CD8-positive, alpha-beta memory T cell (primary cell): Measurements from ENCODE around the gene RALGAPA2. TPM values are rescaled to one million over a fixed set of nuclear protein-coding genes. Genes with fewer than 3 reads are reported as not detected.
A peak's percentile ranks its signal among the peaks of the same experiment; 100 is the strongest.

Source experiments
- CTCF ChIA-PET: fragments of 350-600 bp; sonication (Branson Sonifier 250); formaldehyde crosslinking; loops from one replicate; lab custom pipeline; 2021; ENCODE audit warnings: antibody characterized with exemption; lab: Charles Lee
- POLR2A ChIA-PET: fragments of 350-600 bp; sonication (Branson Sonifier 250); formaldehyde crosslinking; loops from one replicate; lab custom pipeline; 2021; ENCODE audit warnings: antibody characterized with exemption; lab: Charles Lee
- DNase-seq, 5 donors: peaks; one replicate each; pipeline versions ENCODE4 v3.0.0 to v3.0.0-alpha.2; 2020 to 2022; ENCODE audit warnings: mixed read lengths in 1 of 5
- H3K27ac ChIP-seq: one replicate; pipeline ENCODE4 v1.7.0; 2013; ENCODE audit warnings: low read depth, mild to moderate bottlenecking, low read length, moderate library complexity
- H3K27me3 ChIP-seq: 2 replicates; pipeline ENCODE4 v1.7.0; 2013; ENCODE audit warnings: low read length, mild to moderate bottlenecking; ENCODE audit not compliant: insufficient read depth, poor library complexity, severe bottlenecking
- H3K36me3 ChIP-seq: 2 replicates; pipeline ENCODE4 v1.7.0; 2013; ENCODE audit warnings: mild to moderate bottlenecking, low read length, moderate library complexity; ENCODE audit not compliant: insufficient read depth
- H3K4me1 ChIP-seq: 2 replicates; pipeline ENCODE4 v1.7.0; 2013; ENCODE audit warnings: mild to moderate bottlenecking, low read length, moderate library complexity; ENCODE audit not compliant: insufficient read depth
- H3K4me3 ChIP-seq: 2 replicates; pipeline ENCODE4 v1.7.0; 2013; ENCODE audit warnings: mild to moderate bottlenecking, low read length
- H3K9me3 ChIP-seq: 2 replicates; pipeline ENCODE4 v1.7.0; 2013; ENCODE audit warnings: mild to moderate bottlenecking, low read length
- H3K27ac Mint-ChIP-seq, 8 donors: one replicate each; pipeline ENCODE4 v1.8.0; 2020 to 2021; ENCODE audit warnings: mixed read lengths in 8 of 8, mild to moderate bottlenecking in 6 of 8, inconsistent platforms in 3 of 8, moderate library complexity in 3 of 8
- H3K27me3 Mint-ChIP-seq, 2 donors: one replicate each; pipeline ENCODE4 v1.8.0; 2020 to 2021; ENCODE audit warnings: mixed read lengths in 2 of 2, mild to moderate bottlenecking in 1 of 2, moderate library complexity in 1 of 2
- H3K36me3 Mint-ChIP-seq, 3 donors: one replicate each; pipeline ENCODE4 v1.8.0; 2020 to 2021; ENCODE audit warnings: mixed read lengths in 3 of 3, inconsistent platforms in 1 of 3, mild to moderate bottlenecking in 1 of 3
- H3K4me1 Mint-ChIP-seq, 3 donors: one replicate each; pipeline ENCODE4 v1.8.0; 2020 to 2021; ENCODE audit warnings: mixed read lengths in 3 of 3, inconsistent platforms in 1 of 3, mild to moderate bottlenecking in 1 of 3
- H3K4me3 Mint-ChIP-seq, 7 donors: one replicate each; pipeline ENCODE4 v1.8.0; 2020 to 2021; ENCODE audit warnings: mixed read lengths in 7 of 7, mild to moderate bottlenecking in 6 of 7, moderate library complexity in 4 of 7, inconsistent platforms in 2 of 7
- H3K9me3 Mint-ChIP-seq, 5 donors: one replicate each; pipeline ENCODE4 v1.8.0; 2020 to 2022; ENCODE audit warnings: mixed read lengths in 5 of 5, mild to moderate bottlenecking in 3 of 5, moderate library complexity in 2 of 5, inconsistent platforms in 1 of 5
- polyA plus RNA-seq: library from polyadenylated mRNA; unstranded; fragments of 300-500 nt; fragmentation: Illumina TruSeq; gene quantifications from one replicate; pipeline ENCODE4 v1.2.3, GENCODE V29; 2021
- total RNA-seq, 2 experiments: library from RNA; stranded (reverse); gene quantifications; one replicate each; pipeline ENCODE4 v1.2.3, GENCODE V29; 2021

The RALGAPA2 gene
- total and polyA plus RNA-seq, 3 experiments from 2014 or later, result 7.4 to 14.5 (median 13.4) TPM

DNA sequence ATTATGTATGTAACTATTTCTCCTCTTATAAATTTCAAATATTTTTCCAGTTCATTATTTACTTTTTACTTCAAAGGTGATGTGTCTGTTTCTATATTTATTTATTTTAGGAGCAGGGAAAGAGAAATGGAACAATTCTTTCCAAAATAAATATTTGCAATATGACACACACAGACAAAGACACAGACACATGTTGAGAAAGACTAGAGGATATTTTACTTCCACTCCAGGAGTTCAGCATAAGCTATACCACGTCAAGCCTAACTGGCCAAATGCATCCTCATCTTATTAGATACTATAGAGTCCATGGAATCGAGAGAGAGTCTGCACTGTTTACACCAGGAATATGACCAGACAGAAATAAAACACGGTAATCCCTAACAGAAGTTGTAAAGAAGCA, 13.3 kb downstream of the RALGAPA2 start:
- H3K4me1 ChIP-seq, result peaks cover 4% of the 10 kb centered on the region
- no peak overlapping the region for H3K4me3 Mint-ChIP-seq
- H3K36me3 Mint-ChIP-seq, result peaks cover 0 to 4% (median 0%) of the 10 kb centered on the region in 3 donors
- H3K27me3 ChIP-seq, result no peaks in the 10 kb centered on the region
- peaks cover 19 to 43% (median 41%) of the 10 kb centered on the region in 3 donors for H3K4me1 Mint-ChIP-seq
- no peak overlapping the region for H3K27ac Mint-ChIP-seq
- CTCF ChIA-PET, result no interaction called here
- H3K9me3 ChIP-seq, result no peaks in the 10 kb centered on the region
- POLR2A ChIA-PET, result no interaction called here
- no peaks in the 10 kb centered on the region for H3K27me3 Mint-ChIP-seq
- H3K9me3 Mint-ChIP-seq, result peaks cover 0 to 3% (median 0%) of the 10 kb centered on the region in 5 donors
- H3K27ac ChIP-seq, result no peak overlapping the region
- DNase-seq, result no peak
- no peaks in the 10 kb centered on the region for H3K36me3 ChIP-seq
- H3K4me3 ChIP-seq, result no peak overlapping the region

DNA sequence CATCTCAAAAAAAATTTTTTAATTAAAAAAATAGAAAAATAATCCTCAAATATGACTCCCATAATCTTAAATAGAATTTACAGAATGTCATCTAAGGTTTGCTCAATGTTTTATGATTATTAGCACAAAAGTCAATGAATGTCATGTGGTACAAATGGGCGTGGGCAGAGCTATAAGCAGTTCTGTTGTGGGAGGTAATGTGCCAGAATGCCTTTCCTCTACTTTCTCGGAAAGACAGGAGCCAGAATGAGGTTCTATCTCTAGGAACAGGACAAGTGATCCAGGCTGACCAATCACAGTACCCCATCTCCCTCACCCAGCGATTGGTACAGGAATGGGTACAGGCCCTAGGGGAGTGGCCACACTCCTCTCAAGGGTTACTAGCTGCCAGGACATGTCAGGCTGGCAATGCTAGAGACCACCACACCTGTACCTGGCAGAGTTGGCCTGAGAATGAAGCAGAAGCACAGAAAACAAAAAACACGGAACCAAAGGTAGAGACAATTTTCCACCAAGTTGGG, 15.1 kb downstream of the RALGAPA2 start:
- ChIA-PET CTCF (no interaction called here), POLR2A (no interaction called here)
- peaks cover 0 to 4% (median 0%) of the 10 kb centered on the region in 3 donors for H3K36me3 Mint-ChIP-seq

DNA sequence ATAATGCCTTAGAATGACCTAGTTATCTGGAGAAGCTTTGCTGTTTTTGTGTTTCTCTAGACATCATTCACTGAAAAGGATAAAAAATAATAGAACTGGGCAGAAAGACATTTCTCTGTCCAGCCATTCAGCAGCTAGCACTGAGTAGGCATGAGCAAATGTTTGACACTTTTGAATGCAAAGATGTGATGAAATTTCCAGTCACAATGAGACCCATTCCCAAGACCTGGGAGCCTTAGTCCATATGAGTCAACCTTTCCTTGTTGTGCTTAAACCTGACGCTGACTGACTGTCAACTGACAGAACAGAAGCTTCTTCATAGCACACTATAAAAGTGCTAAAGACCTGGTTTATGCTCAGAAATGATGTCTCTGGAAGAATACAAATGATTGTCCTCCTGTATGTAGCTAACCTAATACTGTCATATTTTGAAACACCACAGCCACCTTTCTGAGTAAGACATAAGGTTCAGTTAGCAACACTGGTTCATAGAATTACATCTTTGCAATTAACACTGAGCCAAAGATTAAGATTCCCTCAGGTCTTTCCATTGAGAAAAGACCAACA, 17.1 kb downstream of the RALGAPA2 start:
- DNase-seq, result no peak
- no peak overlapping the region for H3K27ac Mint-ChIP-seq
- Histone ChIP-seq H3K4me3 (no peak overlapping the region), H3K27ac (no peak overlapping the region), H3K27me3 (no peaks in the 10 kb centered on the region), H3K4me1 (peaks cover 10% of the 10 kb centered on the region), H3K36me3 (no peaks in the 10 kb centered on the region), H3K9me3 (no peaks in the 10 kb centered on the region)
- H3K4me3 Mint-ChIP-seq, result no peak overlapping the region
- peaks cover 0 to 3% (median 0%) of the 10 kb centered on the region in 5 donors for H3K9me3 Mint-ChIP-seq
- POLR2A ChIA-PET, result no interaction called here
- CTCF ChIA-PET, result no interaction called here
- peaks cover 0 to under 1% (median 0%) of the 10 kb centered on the region in 3 donors for H3K36me3 Mint-ChIP-seq
- peaks cover 19 to 41% (median 40%) of the 10 kb centered on the region in 3 donors for H3K4me1 Mint-ChIP-seq
- no peaks in the 10 kb centered on the region for H3K27me3 Mint-ChIP-seq

More for the DNA sequence above, 15.1 kb downstream of the RALGAPA2 start:
- Histone ChIP-seq H3K27ac (no peak overlapping the region), H3K9me3 (no peaks in the 10 kb centered on the region), H3K36me3 (no peaks in the 10 kb centered on the region), H3K27me3 (no peaks in the 10 kb centered on the region), H3K4me3 (no peak overlapping the region), H3K4me1 (peaks cover 4% of the 10 kb centered on the region)
- Mint-ChIP-seq H3K4me3 (no peak overlapping the region), H3K27ac (no peak overlapping the region), H3K9me3 (peaks cover 0 to 3% (median 0%) of the 10 kb centered on the region in 5 donors), H3K27me3 (no peaks in the 10 kb centered on the region), H3K4me1 (peaks cover 18 to 43% (median 39%) of the 10 kb centered on the region in 3 donors)
- no peak for DNase-seq

DNA sequence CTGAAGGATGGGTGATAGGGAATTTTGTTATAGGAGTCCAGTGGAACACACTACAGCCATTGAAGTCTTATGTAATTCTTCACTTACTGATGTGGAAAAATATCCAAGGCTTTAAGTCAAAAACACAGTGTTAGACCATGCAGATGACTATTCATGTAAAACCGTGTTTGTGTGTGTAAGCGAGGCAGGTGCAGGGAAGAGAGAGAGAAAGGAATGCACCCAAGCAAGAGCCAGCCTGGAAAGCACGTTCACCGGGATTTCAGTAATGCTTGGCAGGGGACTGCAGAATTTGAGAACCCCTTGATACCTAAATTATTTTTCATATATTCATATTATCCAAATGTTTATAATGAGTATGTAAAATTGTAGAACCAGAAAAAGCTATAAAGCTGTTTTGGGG, 17.9 kb downstream of the RALGAPA2 start:
- Histone ChIP-seq H3K9me3 (no peaks in the 10 kb centered on the region), H3K27ac (no peak overlapping the region), H3K27me3 (no peaks in the 10 kb centered on the region), H3K4me1 (peaks cover 10% of the 10 kb centered on the region), H3K4me3 (no peak overlapping the region), H3K36me3 (no peaks in the 10 kb centered on the region)
- Mint-ChIP-seq H3K4me3 (no peak overlapping the region), H3K27me3 (no peaks in the 10 kb centered on the region), H3K36me3 (no peaks in the 10 kb centered on the region), H3K9me3 (peaks cover 0 to 3% (median 0%) of the 10 kb centered on the region in 5 donors), H3K4me1 (peaks cover 19 to 38% (median 35%) of the 10 kb centered on the region in 3 donors), H3K27ac (no peak overlapping the region)
- POLR2A ChIA-PET, result no interaction called here
- no peak for DNase-seq
- CTCF ChIA-PET, result no interaction called here

DNA sequence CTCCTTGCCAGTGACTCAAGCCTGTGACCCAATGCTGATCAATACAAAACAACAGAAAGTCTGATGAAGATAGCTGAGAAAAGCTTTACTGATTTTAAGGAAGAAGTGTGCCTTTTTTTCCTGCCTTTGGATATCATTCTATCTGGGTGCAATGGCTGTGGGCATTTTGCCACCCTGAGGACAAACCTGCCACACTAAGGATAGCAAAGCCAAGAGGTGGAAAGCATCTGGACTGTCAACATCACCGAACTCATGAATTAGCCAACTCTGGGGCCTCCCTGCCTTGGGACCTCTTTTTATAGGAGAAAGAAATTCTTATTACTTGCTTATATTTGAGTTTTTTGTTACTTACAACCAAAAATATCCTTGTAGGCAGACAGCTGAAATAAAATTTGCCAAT, 19.9 kb downstream of the RALGAPA2 start:
- peaks cover 10% of the 10 kb centered on the region for H3K4me1 ChIP-seq
- H3K4me3 ChIP-seq, result no peak overlapping the region
- Mint-ChIP-seq H3K4me3 (no peak overlapping the region), H3K36me3 (peaks cover 0 to 1% (median 0%) of the 10 kb centered on the region in 3 donors), H3K4me1 (peaks cover 22 to 38% (median 33%) of the 10 kb centered on the region in 3 donors), H3K27ac (no peak overlapping the region), H3K27me3 (no peaks in the 10 kb centered on the region), H3K9me3 (no peaks in the 10 kb centered on the region)
- H3K27ac ChIP-seq, result no peak overlapping the region
- CTCF ChIA-PET, result interaction anchor here (0.8 kb wide), 1 partner anchor 60 kb away, joined by 3 read pairs; no protein-coding TSS in a partner anchor
- H3K9me3 ChIP-seq, result no peaks in the 10 kb centered on the region
- no peaks in the 10 kb centered on the region for H3K36me3 ChIP-seq
- POLR2A ChIA-PET, result no interaction called here
- DNase-seq, result no peak
- H3K27me3 ChIP-seq, result no peaks in the 10 kb centered on the region

DNA sequence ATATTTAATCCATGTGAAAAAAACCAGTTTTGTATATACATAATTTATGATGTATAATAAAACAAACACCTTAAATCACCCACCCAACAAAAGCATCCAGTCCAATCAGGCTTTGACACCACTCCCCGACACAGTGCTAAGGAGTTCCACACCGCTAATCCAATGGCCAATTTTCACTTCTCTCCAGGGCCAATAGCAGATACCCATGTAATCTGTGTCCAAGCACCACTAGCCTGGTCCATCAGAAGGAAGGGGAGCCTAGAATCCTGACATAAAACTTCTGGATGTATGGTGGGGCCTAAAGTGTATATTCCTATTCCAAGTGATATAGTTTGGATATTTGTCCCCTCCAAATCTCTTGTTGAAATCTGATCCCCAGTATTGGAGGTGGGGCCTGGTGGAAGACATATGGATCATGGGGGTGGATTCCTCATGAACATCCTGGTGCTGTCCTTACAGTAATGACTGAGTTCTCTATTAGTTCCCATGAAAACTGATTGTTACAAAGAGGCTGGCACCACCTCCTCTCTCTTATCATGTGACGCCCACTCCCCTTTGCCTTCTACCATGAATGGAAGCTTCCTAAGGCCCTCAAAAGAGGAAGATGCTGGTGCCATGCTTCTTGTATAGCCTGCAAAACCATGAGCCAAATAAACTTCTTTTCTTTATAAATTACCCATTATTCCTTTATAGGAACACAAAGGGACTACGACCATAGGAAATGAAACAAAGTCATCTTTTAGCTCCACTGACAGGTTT, 20.8 kb downstream of the RALGAPA2 start:
- no peak for DNase-seq
- Histone ChIP-seq H3K27ac (no peak overlapping the region), H3K4me3 (no peak overlapping the region), H3K9me3 (no peaks in the 10 kb centered on the region), H3K36me3 (no peaks in the 10 kb centered on the region), H3K4me1 (peaks cover 10% of the 10 kb centered on the region), H3K27me3 (no peaks in the 10 kb centered on the region)
- no peaks in the 10 kb centered on the region for H3K9me3 Mint-ChIP-seq
- POLR2A ChIA-PET, result no interaction called here
- peak overlapping the region in 1 of 8 donors; percentile 56 for H3K27ac Mint-ChIP-seq
- H3K36me3 Mint-ChIP-seq, result peaks cover 0 to 1% (median 0%) of the 10 kb centered on the region in 3 donors
- H3K27me3 Mint-ChIP-seq, result no peaks in the 10 kb centered on the region
- H3K4me3 Mint-ChIP-seq, result no peak overlapping the region
- CTCF ChIA-PET, result no interaction called here
- peaks cover 27 to 41% (median 37%) of the 10 kb centered on the region in 3 donors for H3K4me1 Mint-ChIP-seq

DNA sequence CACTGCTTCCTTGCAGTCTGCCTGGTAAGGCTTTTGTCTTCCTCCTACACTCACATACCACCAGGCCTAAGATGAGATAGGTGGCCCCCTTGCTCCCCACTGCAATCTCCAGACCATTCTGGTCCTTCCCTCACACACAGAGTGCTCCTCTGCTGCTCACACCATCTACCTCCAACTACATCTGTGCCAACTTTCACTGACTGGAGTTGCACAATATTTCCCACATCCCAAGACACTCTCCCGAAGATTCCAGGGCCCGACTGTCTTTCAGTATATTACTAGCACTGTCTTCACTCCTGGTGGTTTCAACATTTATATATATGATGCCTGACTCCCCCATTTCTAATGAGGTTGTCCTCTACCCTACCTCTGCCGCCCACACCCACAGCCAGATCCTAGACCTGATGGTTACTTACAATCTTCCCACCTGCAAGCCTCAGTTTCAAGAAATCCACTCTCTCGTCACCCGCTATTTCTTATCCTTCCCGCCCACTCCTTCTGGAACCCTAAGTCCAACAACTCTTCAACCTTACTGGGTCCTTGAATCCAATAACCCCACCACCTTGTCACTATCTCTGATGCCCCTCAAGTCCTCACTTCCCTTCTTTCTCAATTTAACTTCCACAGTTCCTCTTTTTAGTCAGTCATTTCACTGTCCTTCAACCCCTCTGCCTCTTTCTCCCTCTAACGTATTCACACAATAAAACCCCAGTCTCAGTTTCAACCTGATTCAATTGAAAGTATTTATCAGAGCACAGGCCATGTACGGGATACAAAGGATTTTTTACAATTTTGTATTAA, 21.6 kb downstream of the RALGAPA2 start:
- Histone ChIP-seq H3K36me3 (no peaks in the 10 kb centered on the region), H3K9me3 (no peaks in the 10 kb centered on the region), H3K27ac (no peak overlapping the region), H3K4me1 (peaks cover 6% of the 10 kb centered on the region), H3K4me3 (no peak overlapping the region), H3K27me3 (no peaks in the 10 kb centered on the region)
- CTCF ChIA-PET, result no interaction called here
- Mint-ChIP-seq H3K4me1 (peaks cover 23 to 42% (median 31%) of the 10 kb centered on the region in 3 donors), H3K27me3 (no peaks in the 10 kb centered on the region), H3K9me3 (no peaks in the 10 kb centered on the region), H3K27ac (no peak overlapping the region), H3K4me3 (no peak overlapping the region), H3K36me3 (peaks cover 0 to 1% (median 0%) of the 10 kb centered on the region in 3 donors)
- DNase-seq, result no peak
- POLR2A ChIA-PET, result no interaction called here
